Limb (tissue), 2 donors: Measurements from ENCODE around the gene NFE2.
"Not testable (repeated sequence)": the region's sequence is repeated elsewhere in the genome, so short reads cannot be mapped to it uniquely, and the experiment has no call there.

Experiments
- DNase-seq, 2 donors: peaks; one replicate each; pipeline ENCODE4 v3.0.0-alpha.2; 2016; ENCODE audit errors: extremely low spot score in 2 of 2

Gene NFE2

GRCh38 chr12:54284070-54284780, 16.6 kb downstream of the NFE2 start:
- DNase-seq: not testable (repeated sequence)

DNA sequence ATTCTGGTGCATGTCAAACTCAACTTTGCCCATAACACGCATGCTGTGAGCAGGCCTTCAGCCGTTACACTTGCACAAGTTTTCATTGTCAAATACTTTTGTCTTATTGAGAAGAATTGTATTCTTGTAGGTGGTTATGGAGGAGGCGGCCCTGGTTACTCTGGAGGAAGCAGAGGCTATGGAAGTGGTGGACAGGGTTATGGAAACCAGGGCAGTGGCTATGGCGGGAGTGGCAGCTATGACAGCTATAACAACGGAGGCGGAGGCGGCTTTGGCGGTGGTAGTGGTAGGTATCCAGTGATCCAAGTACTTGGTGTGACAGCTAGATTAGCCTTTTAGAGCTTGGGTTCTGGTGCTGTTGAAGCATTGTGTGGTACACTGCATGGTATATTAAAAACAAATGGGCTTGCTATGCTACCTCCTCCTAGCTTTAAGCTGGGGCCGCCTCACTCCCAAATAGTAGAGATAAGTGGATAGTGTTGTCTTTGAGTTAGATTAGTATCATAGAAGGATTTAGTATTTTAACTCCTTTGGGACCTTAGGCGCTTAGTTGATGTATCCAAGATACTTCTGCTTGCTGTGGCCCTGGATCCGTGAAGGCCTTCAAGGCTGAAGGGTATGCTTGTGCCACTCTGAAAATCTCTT, 17.7 kb downstream of the NFE2 start:
- no peak for DNase-seq

GRCh38 chr12:54281694-54282093, 19.1 kb downstream of the NFE2 start:
- DNase-seq: not testable (repeated sequence)

DNA sequence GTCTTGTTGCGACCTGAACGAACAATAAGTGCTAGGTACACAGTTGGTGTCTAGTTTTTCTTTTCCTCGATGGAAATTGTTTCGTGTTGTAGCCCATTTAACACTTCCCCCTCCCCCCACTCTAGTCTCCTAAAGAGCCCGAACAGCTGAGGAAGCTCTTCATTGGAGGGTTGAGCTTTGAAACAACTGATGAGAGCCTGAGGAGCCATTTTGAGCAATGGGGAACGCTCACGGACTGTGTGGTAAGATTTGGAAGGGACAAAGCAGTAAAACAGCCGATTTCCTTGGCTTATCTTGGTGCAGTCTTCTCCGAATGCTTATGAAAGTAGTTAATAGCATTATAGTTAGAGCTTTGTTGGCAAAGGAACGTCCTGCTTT, 19.6 kb downstream of the NFE2 start:
- not testable (repeated sequence) for DNase-seq

DNA sequence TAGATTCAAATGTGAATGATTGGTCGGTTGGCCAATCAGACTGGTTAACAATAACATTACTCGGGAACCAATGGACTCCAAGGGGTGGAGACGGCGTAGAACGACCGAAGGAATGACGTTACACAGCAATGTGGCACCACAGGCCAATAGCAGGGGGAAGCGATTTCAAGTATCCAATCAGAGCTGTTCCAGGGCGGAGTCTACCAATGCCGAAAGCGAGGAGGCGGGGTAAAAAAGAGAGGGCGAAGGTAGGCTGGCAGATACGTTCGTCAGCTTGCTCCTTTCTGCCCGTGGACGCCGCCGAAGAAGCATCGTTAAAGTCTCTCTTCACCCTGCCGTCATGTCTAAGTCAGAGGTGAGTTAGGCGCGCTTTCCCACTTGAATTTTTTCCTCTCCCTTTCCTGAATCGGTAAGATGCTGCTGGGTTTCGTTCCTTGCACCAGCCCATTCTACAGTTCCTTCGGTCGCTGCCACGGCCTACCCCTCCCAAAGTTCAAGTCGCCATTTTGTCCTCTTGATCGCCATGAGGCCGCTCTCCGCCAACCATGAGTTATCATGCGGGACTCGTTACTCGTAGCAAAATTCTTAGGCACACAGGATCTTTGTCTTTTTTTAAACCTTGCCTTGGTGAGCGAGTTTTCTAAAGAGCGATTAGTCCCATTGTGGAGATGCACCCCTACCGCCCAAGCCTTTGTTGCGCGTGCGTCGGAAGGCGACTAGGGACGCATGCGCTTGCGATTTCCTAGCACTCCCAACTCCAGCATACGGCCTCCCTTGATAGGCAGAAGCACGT, 20.2 kb downstream of the NFE2 start, which contains the start of gene HNRNPA1:
TSS of gene HNRNPA1 (plus strand) at position 259 of the 793 bp plus-strand sequence. CDS start at position 341, 82 bp downstream.
- DNase-seq: peak; percentile 94 to 100

GRCh38 chr12:54279632-54280467, 21.0 kb downstream of the NFE2 start, which contains the start of gene CBX5:
Gene CBX5 (minus strand): TSS chr12:54280122. CDS start chr12:54257650, 22,472 bp downstream.
- peak; percentile 99 to 100 for DNase-seq

- DNase-seq: no peak
Measured at GRCh38 chr12:54279227-54279631, 21.6 kb downstream of the NFE2 start.

GRCh38 chr12:54277823-54278276, 23.0 kb downstream of the NFE2 start:
- no peak for DNase-seq

DNA sequence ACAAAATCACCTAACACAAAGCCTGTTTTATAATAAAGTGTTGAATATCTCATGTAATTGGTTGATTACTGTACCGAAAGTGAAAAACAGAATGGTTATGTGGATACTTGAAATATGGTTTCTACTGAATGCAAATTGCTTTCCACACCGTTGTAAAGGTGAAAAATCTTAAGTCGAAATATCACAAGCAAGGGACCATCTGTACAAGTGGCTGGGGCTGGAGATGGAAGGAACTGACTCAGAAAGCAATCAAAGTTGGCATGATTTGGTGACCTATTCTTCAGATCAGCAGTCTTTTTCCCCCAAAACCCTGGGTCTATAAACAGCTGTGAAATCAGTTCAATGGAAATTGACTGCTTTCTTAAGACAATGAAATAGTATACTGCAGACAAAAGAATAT, 24.4 kb downstream of the NFE2 start:
- DNase-seq: no peak

DNA sequence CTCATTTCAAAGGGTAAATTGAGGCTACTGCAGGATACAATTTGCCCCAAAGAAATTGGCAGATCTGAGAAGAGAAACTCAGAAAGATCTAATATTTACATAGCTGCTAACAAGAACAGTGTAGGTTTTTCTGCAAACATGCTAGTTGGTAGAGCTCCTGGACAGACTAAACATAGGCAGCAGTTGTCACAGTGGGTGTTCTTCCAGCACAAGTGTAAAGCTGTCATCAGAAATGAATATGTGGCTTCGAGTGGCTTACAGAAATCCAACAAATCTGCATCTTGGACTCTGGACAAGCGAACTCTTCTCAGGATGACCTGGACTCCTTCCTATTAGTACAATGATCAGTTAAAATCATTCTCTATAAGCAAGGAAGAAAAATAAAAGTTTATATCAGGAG, 26.8 kb downstream of the NFE2 start:
- no peak for DNase-seq

DNA sequence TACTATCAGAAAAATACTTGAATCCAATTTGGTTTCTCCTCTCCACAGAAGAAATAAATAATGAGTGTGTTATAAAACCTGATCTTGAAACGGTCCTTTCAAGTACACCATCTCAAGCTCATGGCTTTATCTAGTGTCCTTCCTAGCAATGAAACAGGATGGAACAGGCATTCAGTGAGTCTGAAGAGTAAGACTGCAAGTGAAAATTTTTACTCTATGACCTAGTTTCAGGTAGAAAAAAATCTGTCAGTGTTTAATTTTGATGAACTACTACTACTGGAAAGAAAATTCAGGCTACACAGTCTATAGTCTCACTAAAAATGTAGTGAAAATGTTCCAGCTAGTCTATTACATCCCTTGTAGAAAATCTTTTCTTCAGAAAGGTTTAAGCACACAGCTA, 28.6 kb downstream of the NFE2 start:
- DNase-seq: no peak

- DNase-seq: no peak
Measured at GRCh38 chr12:54270345-54270744, 30.5 kb downstream of the NFE2 start.

DNA sequence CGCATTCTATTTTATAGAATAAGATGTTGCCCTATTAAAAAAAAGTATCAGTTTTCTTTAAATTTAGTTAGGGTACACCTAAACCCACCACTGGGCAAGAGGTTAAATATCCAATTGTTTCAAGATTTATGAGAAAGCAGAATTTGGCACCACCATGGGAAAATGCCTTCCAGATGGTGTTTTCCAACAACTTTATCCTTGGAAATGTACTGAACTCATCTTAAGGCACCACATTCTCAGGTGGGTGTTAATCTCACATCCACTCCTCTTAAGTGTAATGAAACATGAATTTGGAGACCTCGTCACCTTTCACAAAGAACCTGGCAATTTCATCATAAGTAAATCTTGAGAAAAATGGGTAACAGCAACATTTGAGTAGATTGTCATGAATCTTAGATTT, 34.0 kb downstream of the NFE2 start:
- DNase-seq: no peak

DNA sequence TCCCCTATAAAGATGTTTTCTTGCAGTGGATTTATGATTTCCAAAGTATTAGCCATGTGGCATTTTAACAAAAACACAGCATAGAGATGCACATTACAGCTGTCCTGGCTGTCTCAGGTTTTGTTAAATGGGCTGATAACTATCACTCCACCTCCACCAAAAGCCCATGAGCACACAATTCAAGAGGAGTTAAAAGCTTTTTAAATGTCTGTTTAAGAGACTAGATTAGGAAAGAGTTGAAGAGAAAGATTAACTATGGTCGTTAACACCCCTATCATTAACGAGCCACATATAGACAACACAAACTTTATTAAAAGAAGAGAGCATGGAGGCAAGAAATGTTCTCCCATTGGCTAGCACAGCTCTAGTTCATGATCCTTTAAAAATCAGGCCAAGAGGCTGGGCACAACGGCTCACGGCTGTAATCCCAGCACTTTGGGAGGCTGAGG, 35.4 kb downstream of the NFE2 start:
- no peak for DNase-seq

GRCh38 chr12:54262403-54262925, 38.4 kb downstream of the NFE2 start:
- DNase-seq: no peak

DNA sequence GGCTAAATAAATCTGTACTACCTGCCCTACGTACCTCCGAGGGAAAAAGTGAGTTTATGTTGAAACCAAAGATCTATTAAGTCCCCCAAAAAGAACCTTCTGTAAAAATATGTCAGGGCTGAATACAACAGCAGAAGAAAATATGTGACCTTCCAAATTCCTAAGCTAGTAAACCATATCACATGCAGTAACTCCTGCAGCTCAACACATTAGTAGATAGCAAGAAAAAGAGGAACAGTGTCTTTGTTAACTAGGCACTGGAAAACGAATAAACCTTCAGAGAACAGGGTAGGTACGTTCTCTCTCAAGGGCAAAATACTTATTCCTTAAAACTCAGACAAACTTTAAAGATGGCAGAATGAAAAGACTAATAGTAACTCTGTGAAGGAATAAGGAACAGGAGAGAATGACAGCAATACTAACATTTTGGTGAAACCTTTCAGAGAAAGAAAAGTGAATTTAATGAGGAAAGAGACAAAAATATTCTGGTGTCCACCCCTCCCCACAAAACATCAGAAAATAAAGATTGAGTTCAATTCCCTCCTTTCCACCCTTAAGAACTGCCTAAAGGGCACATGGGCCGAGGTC, 38.9 kb downstream of the NFE2 start:
- no peak for DNase-seq

DNA sequence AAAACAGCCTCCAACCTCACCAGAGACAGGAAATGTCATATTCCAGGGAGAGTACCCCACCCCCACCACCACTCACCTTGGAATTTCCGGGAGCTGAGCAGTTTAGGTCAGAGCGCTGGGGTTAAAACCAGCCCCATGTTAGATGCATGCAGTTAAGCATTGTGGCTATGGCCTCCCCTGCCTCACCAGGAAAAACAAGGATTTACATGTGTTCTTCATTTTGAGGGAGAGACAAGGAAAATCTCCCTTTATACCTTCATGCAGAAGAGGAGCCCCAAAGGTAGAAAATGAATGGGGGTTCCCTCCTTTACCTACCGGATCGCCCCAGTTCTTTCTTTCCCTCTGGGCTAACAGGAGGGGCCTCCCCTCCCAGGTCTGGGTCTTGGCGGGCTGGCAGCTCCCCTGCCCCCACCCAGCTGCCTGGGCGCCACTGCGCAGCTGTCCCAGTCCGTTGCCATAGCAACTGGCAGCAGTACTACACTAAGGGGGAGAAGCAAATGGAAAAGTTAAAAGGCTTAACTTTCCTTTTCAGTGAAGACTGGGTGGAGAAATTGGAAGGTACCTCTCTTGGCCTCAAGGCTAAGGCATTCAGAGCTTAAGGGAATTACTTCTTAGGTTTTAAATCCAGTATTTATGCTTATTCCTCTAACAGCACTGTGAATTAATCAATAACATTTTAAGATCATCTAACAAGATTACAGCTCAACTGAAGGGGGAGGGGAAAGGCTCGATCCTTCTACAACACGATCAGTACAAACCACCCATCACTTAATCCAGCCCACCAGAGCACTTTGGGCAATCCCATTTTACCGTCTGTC, 41.4 kb downstream of the NFE2 start:
- DNase-seq: peak; percentile 91 to 97

GRCh38 chr12:54258201-54258681, 42.6 kb downstream of the NFE2 start:
- peak in 1 of 2 donors; percentile 61 for DNase-seq

GRCh38 chr12:54257332-54257731, 43.5 kb downstream of the NFE2 start:
- DNase-seq: no peak
